GM12878 (cell line): ENCODE results near the gene ABCF3. TPM values are rescaled to one million over a fixed set of nuclear protein-coding genes. Genes with fewer than 3 reads are reported as not detected.

Experiments
- BACH1 ChIP-seq: fragments of 450-650 bp; IDR thresholded peaks from 2 replicates; pipeline ENCODE4 v1.6.1; 2017; ENCODE audit warnings: mild to moderate bottlenecking, borderline replicate concordance
- ESRRA ChIP-seq: IDR thresholded peaks from 2 replicates; pipeline ENCODE4 v1.6.1; 2012; ENCODE audit warnings: mild to moderate bottlenecking, low read length, improper control_type of control experiment
- IKZF1 ChIP-seq: fragments of 450-650 bp; conservative IDR thresholded peaks from 2 replicates; pipeline ENCODE4 v1.6.1; 2017; ENCODE audit warnings: antibody characterized with exemption, mild to moderate bottlenecking
- IKZF2 ChIP-seq, 2 experiments: fragments of 450-650 bp; IDR thresholded peaks; 2 replicates each; pipeline ENCODE4 v1.6.1; 2017; ENCODE audit warnings: mild to moderate bottlenecking in 2 of 2, moderate library complexity in 2 of 2
- POLR2A ChIP-seq: IDR thresholded peaks from 2 replicates; pipeline ENCODE4 v1.6.1; 2011; ENCODE audit warnings: low read depth, mild to moderate bottlenecking, low read length
- RB1 ChIP-seq: fragments of 450-650 bp; formaldehyde crosslinking; IDR thresholded peaks from 2 replicates; pipeline ENCODE4 v1.6.1; 2017; ENCODE audit warnings: mild to moderate bottlenecking, borderline replicate concordance
- SMAD5 ChIP-seq: IDR thresholded peaks from 2 replicates; pipeline ENCODE4 v1.6.1; 2016; ENCODE audit warnings: antibody characterized with exemption, low read depth
- polyA plus RNA-seq, 11 experiments: library from polyadenylated mRNA; depleted of rRNA in 4 of 11; unstranded in 6 of 11; stranded (reverse) in 5 of 11; fragments of >200 nt; fragmentation: Nextera tagmentation in 4 of 11; fragmentation: Illumina TruSeq in 1 of 11; extraction: Ambion mirVana in 4 of 11; extraction: Trizol in 1 of 11; gene quantifications; 1 replicate in 1 of 11; 2 replicates in 10 of 11; pipeline versions ENCODE4 v1.2.1 to v1.2.3, GENCODE V29; 2011 to 2016; ENCODE audit warnings: inconsistent platforms in 2 of 11, missing spikeins in 2 of 11, low read depth in 1 of 11
- total RNA-seq, 4 experiments: library from RNA; depleted of rRNA in 3 of 4; stranded (reverse); fragments of >200 nt in 3 of 4; fragmentation: Illumina TruSeq in 1 of 4; extraction: Trizol in 1 of 4; gene quantifications; 2 replicates each; pipeline versions ENCODE4 v1.2.1 to v1.2.3, GENCODE V29; 2013 to 2021
- TF ChIP-seq, protein P1 (sequence below), 3 experiments: IDR thresholded peaks in 2 of 3; conservative IDR thresholded peaks in 1 of 3; 2 replicates each; pipeline ENCODE4 v1.5.1; 2011; ENCODE audit warnings: low read depth in 3 of 3, low read length in 3 of 3, mild to moderate bottlenecking in 3 of 3, control low read depth in 2 of 3, moderate library complexity in 2 of 3, inconsistent platforms in 1 of 3, mixed read lengths in 1 of 3; ENCODE audit not compliant: control insufficient read depth in 2 of 3, insufficient read depth in 1 of 3; ENCODE audit errors: extremely low read depth in 1 of 3

ABCF3 gene
- total and polyA plus RNA-seq, 10 of the 15 experiments (the other 5 are each of a cell fraction or from before 2014, with no cell fraction given), result 6.1 to 71.3 (median 46.9) TPM

DNA sequence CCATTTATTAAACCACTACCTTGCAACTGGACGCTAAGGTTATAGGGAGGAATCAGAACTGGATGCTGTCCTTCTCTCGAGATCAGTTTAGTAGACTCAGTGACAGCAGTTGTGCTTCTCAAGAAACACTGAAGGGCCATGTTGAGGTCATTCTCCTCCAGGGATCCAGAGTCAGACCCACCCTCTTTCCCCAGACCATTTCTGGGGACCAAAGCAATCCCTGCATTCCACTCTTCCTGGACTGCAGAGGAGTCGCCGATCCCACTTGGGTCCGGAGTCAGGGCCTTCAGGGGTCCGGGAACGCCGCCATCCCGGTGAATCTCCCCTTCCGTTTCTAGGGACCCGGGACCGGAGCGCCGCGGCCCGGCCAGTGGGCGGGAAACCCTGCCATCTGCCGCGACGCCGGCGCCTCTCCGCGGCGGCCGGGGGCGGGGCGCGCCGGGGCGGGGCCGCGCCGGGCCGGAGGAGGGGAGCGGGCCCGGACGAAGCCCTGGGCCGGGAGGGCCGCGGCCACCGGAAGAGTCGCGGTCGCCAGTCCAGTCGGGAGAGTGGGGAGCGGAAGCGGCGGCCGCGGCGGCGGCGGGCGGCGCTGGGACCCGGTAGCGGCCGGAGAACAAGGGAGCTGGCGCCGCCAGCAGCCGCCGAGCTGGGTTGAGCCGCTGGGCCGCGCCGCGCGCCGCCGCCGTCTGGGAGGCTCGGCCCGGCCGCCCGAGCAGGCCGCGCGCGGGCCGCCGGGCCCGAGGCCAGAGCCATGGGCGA is 30.9 kb upstream of the ABCF3 start, which contains the start of gene DVL3 (continued):
- TF ChIP-seq ESRRA (no peak), IKZF1 (peak; percentile 79), IKZF2 (IDR thresholded peaks at IDR 0.05) (0 out of 4 replicates have a peak, but pooled peaks of 1 of the 2 experiments have one; percentile 24), RB1 (peak; percentile 77; the same call in 1 of the 2 replicates), BACH1 (peak; percentile 72; the same call in 1 of the 2 replicates), POLR2A (peak; percentile 55; the same call in 1 of the 2 replicates), SMAD5 (no peak)
- TF ChIP-seq, protein P1, sequence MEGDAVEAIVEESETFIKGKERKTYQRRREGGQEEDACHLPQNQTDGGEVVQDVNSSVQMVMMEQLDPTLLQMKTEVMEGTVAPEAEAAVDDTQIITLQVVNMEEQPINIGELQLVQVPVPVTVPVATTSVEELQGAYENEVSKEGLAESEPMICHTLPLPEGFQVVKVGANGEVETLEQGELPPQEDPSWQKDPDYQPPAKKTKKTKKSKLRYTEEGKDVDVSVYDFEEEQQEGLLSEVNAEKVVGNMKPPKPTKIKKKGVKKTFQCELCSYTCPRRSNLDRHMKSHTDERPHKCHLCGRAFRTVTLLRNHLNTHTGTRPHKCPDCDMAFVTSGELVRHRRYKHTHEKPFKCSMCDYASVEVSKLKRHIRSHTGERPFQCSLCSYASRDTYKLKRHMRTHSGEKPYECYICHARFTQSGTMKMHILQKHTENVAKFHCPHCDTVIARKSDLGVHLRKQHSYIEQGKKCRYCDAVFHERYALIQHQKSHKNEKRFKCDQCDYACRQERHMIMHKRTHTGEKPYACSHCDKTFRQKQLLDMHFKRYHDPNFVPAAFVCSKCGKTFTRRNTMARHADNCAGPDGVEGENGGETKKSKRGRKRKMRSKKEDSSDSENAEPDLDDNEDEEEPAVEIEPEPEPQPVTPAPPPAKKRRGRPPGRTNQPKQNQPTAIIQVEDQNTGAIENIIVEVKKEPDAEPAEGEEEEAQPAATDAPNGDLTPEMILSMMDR (IDR thresholded peaks at IDR 0.05 in 2 of 3, conservative IDR thresholded peaks at IDR 0.05 in 1 of 3; ENCODE audit: control insufficient read depth in 2 of 3, extremely low read depth in 1 of 3, insufficient read depth in 1 of 3, low read depth in 3 of 3, low read length in 3 of 3), result 0 out of 6 replicates have a peak, but pooled peaks of 1 of the 3 experiments have one; percentile 4
